Endothelial cell of umbilical vein (primary cell): ENCODE data around the gene GPR4. TPM values are rescaled to one million over a fixed set of nuclear protein-coding genes. Genes with fewer than 3 reads are reported as not detected.

ENCODE experiments used
- BruUV-seq: library from RNA; stranded (reverse); fragments of 400-500 nt; replicated peaks from 2 replicates; lab custom pipeline; 2021; lab: Mats Ljungman, UMichigan
- CTCF ChIA-PET: fragments of 300-600, 350-600 bp; sonication (Branson Sonifier 250); formaldehyde crosslinking; loops from one replicate; lab custom pipeline; 2021; ENCODE audit warnings: antibody characterized with exemption, inconsistent platforms; lab: Charles Lee
- POLR2A ChIA-PET: fragments of 300-600, 350-600 bp; sonication (Branson Sonifier 250); formaldehyde crosslinking; loops from one replicate; lab custom pipeline; 2021; ENCODE audit warnings: antibody characterized with exemption, inconsistent platforms; lab: Charles Lee
- DNase-seq: peaks from one replicate; pipeline ENCODE4 v3.0.0-alpha.2; 2011; ENCODE audit warnings: low read depth, low spot score
- FAIRE-seq: peaks from 2 replicates; lab custom pipeline; 2011; peaks lifted over from hg19 to GRCh38; lab: Jason Lieb, UNC
- H2AFZ ChIP-seq: 2 replicates; pipeline ENCODE4 v1.6.0; 2012; ENCODE audit warnings: low read depth, low read length, control low read depth, inconsistent platforms
- H3K27ac ChIP-seq: 2 replicates; pipeline ENCODE4 v1.5.1; 2011; ENCODE audit warnings: low read depth, mild to moderate bottlenecking, control low read depth, low read length, moderate library complexity; ENCODE audit not compliant: insufficient read depth
- H3K27me3 ChIP-seq, 2 experiments: 2 replicates each; pipeline versions ENCODE4 v1.6.0 to v1.6.1; 2011; ENCODE audit warnings: low read length in 2 of 2, mixed read lengths in 1 of 2; ENCODE audit not compliant: control insufficient read depth in 2 of 2, insufficient read depth in 2 of 2
- H3K36me3 ChIP-seq, 2 experiments: 2 replicates in 1 of 2; 3 replicates in 1 of 2; pipeline ENCODE4 v1.5.1; 2011; ENCODE audit warnings: low read length in 2 of 2, mild to moderate bottlenecking in 1 of 2, moderate library complexity in 1 of 2; ENCODE audit not compliant: control insufficient read depth in 2 of 2, insufficient read depth in 2 of 2; ENCODE audit errors: extremely low read depth in 1 of 2
- H3K4me1 ChIP-seq: 3 replicates; pipeline ENCODE4 v1.5.1; 2011; ENCODE audit warnings: mild to moderate bottlenecking, low read length; ENCODE audit not compliant: control insufficient read depth, insufficient read depth; ENCODE audit errors: extremely low read depth
- H3K4me2 ChIP-seq: 2 replicates; pipeline ENCODE4 v1.6.1; 2011; ENCODE audit warnings: low read length, control low read depth, mixed read lengths; ENCODE audit not compliant: insufficient read depth
- H3K4me3 ChIP-seq, 3 experiments: fragments of 200-600 bp in 1 of 3; sonication (generic), shearing (Covaris generic) in 1 of 3; replicated peaks in 1 of 3; 2 replicates each; pipeline ENCODE4 v1.5.1; 2011 to 2016; ENCODE audit warnings: control low read depth in 3 of 3, low read length in 3 of 3, mild to moderate bottlenecking in 2 of 3, inconsistent platforms in 1 of 3, low read depth in 1 of 3, moderate library complexity in 1 of 3; ENCODE audit not compliant: insufficient read depth in 1 of 3
- H3K79me2 ChIP-seq: 2 replicates; pipeline ENCODE4 v1.6.0; 2012; ENCODE audit warnings: low read length, inconsistent platforms; ENCODE audit not compliant: control insufficient read depth, insufficient read depth
- H3K9ac ChIP-seq: replicated peaks from 2 replicates; pipeline ENCODE3; 2011; ENCODE audit warnings: low read length, control low read depth; ENCODE audit not compliant: insufficient read depth; ENCODE audit errors: extremely low read depth
- H3K9me1 ChIP-seq: replicated peaks from 3 replicates; pipeline ENCODE4 v1.6.0; 2011; ENCODE audit warnings: mild to moderate bottlenecking, low read length; ENCODE audit not compliant: control insufficient read depth, insufficient read depth; ENCODE audit errors: extremely low read depth
- H3K9me3 ChIP-seq: replicated peaks from 2 replicates; pipeline ENCODE4 v1.5.1; 2012; ENCODE audit warnings: low read length, inconsistent platforms; ENCODE audit not compliant: control insufficient read depth, insufficient read depth
- H4K20me1 ChIP-seq: replicated peaks from 2 replicates; pipeline ENCODE3; 2011; ENCODE audit warnings: mild to moderate bottlenecking, low read length; ENCODE audit not compliant: control insufficient read depth, insufficient read depth; ENCODE audit errors: extremely low read depth
- EZH2 ChIP-seq: IDR thresholded peaks from 2 replicates; pipeline ENCODE4 v1.6.1; 2012; ENCODE audit warnings: borderline replicate concordance, low read depth, mild to moderate bottlenecking, moderate library complexity, low read length, inconsistent platforms; ENCODE audit not compliant: severe bottlenecking
- FOS ChIP-seq: IDR thresholded peaks from 2 replicates; pipeline ENCODE4 v1.6.1; 2011; ENCODE audit warnings: mild to moderate bottlenecking, low read length, moderate library complexity, borderline replicate concordance; ENCODE audit not compliant: insufficient read depth
- JUN ChIP-seq: IDR thresholded peaks from 2 replicates; pipeline ENCODE4 v1.6.1; 2011; ENCODE audit warnings: borderline replicate concordance, low read depth; ENCODE audit not compliant: insufficient read length, insufficient read depth
- POLR2AphosphoS5 ChIP-seq: IDR thresholded peaks from 2 replicates; pipeline ENCODE4 v1.6.1; 2012; ENCODE audit warnings: low read depth, mild to moderate bottlenecking, control low read depth, low read length, moderate library complexity; ENCODE audit not compliant: insufficient read depth
- dilution Hi-C: fragments of 300-500 bp; cut with MboI; formaldehyde crosslinking; loops from one replicate; pipeline ENCODE4 v1.15.0; 2019; ENCODE audit warnings: low sequenced_read_pairs; ENCODE audit not compliant: extremely low pct_ligation_motif_present
- intact Hi-C: fragments of 100-400 bp; cut with micrococcal nuclease; formaldehyde crosslinking; loops from one replicate; pipeline ENCODE4 v1.10.0; 2022
- polyA plus RNA-seq, 4 experiments: library from polyadenylated mRNA; depleted of rRNA in 3 of 4; stranded (reverse) in 3 of 4; unstranded in 1 of 4; fragments of >200 nt; gene quantifications; 2 replicates each; pipeline versions ENCODE4 v1.2.1 to v1.2.3, GENCODE V29; 2011 to 2012; ENCODE audit warnings: missing spikeins in 1 of 4
- total RNA-seq: library from RNA; stranded (reverse); gene quantifications from 2 replicates; pipeline ENCODE4 v1.2.3, GENCODE V29; 2021
- TF ChIP-seq, protein P1 (sequence below): IDR thresholded peaks from 2 replicates; pipeline ENCODE4 v1.6.1; 2011; ENCODE audit not compliant: insufficient read depth, insufficient read length
- TF ChIP-seq, protein P2 (sequence below), 2 donors: IDR thresholded peaks; 1 replicate in 1 of 2; 2 replicates in 1 of 2; pipeline ENCODE4 v1.5.1; 2011; ENCODE audit warnings: low read length in 2 of 2, mild to moderate bottlenecking in 2 of 2, moderate library complexity in 2 of 2, control low read depth in 1 of 2, inconsistent platforms in 1 of 2, low read depth in 1 of 2; ENCODE audit not compliant: insufficient read depth in 1 of 2; ENCODE audit errors: extremely low read depth in 1 of 2

The GPR4 gene
- total and polyA plus RNA-seq, 2 donors (not counting 3 experiments of a cell fraction or from before 2014, with no cell fraction given), result 17.9 to 26.7 TPM

DNA sequence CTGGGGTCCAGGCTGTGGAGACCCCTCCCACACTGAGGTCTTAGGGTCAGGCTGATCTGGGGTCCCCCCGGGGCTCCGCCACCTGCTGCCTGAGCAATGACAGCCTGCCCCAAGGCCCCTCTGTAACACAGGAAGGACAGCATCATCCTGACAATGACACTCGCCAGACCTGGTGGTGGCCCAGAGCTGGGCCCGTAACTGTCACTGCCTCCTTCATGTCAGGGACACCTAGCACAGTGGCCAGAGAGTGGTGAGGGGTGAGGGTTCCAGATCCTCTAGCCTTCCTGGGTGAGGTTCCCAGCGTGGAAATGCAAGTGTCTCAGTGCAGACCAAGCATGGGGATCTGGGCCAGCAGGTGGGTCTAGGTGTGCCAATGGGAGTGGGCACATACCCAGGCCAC, 45.2 kb downstream of the GPR4 start:
- no peaks in the 10 kb centered on the region for H3K36me3 ChIP-seq
- no peaks in the 10 kb centered on the region for H4K20me1 ChIP-seq
- H3K9me1 ChIP-seq, result no peaks in the 10 kb centered on the region
- no peak for TF ChIP-seq FOS
- no peak for TF ChIP-seq POLR2AphosphoS5
- TF ChIP-seq, protein P1, sequence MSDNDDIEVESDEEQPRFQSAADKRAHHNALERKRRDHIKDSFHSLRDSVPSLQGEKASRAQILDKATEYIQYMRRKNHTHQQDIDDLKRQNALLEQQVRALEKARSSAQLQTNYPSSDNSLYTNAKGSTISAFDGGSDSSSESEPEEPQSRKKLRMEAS, result no peak
- TF ChIP-seq JUN, result no peak
- TF ChIP-seq, protein P2, sequence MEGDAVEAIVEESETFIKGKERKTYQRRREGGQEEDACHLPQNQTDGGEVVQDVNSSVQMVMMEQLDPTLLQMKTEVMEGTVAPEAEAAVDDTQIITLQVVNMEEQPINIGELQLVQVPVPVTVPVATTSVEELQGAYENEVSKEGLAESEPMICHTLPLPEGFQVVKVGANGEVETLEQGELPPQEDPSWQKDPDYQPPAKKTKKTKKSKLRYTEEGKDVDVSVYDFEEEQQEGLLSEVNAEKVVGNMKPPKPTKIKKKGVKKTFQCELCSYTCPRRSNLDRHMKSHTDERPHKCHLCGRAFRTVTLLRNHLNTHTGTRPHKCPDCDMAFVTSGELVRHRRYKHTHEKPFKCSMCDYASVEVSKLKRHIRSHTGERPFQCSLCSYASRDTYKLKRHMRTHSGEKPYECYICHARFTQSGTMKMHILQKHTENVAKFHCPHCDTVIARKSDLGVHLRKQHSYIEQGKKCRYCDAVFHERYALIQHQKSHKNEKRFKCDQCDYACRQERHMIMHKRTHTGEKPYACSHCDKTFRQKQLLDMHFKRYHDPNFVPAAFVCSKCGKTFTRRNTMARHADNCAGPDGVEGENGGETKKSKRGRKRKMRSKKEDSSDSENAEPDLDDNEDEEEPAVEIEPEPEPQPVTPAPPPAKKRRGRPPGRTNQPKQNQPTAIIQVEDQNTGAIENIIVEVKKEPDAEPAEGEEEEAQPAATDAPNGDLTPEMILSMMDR (IDR thresholded peaks at IDR 0.05; ENCODE audit: extremely low read depth in 1 of 2, insufficient read depth in 1 of 2, low read depth in 1 of 2, low read length in 2 of 2), result no peak
- no peak for TF ChIP-seq EZH2
- dilution Hi-C loops, result no loop called here
- ChIA-PET CTCF (interaction anchor here (1.9 to 2.5 kb wide), 3 partner anchors 19 to 85 kb away, joined by 14 to 36 read pairs (median 15); no protein-coding TSS in a partner anchor), POLR2A (no interaction called here)
- H3K27ac ChIP-seq, result no peak overlapping the region
- intact Hi-C loops, result no loop called here
- DNase-seq, result no peak
- no peak for FAIRE-seq
- no peak overlapping the region for H3K9ac ChIP-seq
- no peaks in the 10 kb centered on the region for H3K9me3 ChIP-seq
- no TSS peak for BruUV-seq
- no peak overlapping the region for H2AFZ ChIP-seq
- H3K27me3 ChIP-seq, result no peaks in the 10 kb centered on the region
- H3K79me2 ChIP-seq, result no peaks in the 10 kb centered on the region
- no peak overlapping the region for H3K4me2 ChIP-seq
- no peaks in the 10 kb centered on the region for H3K4me1 ChIP-seq
- H3K4me3 ChIP-seq, result no peak overlapping the region
